Psoas muscle (tissue), 8 donors: ENCODE data around the gene APEH. TPM values are rescaled to one million over a fixed set of nuclear protein-coding genes. Genes with fewer than 3 reads are reported as not detected.
"Not testable (repeated sequence)": the region's sequence is repeated elsewhere in the genome, so short reads cannot be mapped to it uniquely, and the experiment has no call there.

Experiments
- ATAC-seq, 4 donors: fragments of 200-7000 bp; cut with Tn5 transposase; one replicate each; pipeline ENCODE4 v1.9.1; 2020; ENCODE audit warnings: moderate library complexity in 3 of 4, mild to moderate bottlenecking in 2 of 4
- DNase-seq, 2 donors: peaks; one replicate each; pipeline ENCODE4 v3.0.0-alpha.2; 2020
- H3K27ac ChIP-seq: fragments of 200-600 bp; one replicate; pipeline ENCODE4 v1.8.0; 2022
- H3K27me3 ChIP-seq, 3 donors: fragments of 200-600 bp in 1 of 3; one replicate each; pipeline versions ENCODE4 v1.6.1 to v1.8.0; 2013 to 2022; ENCODE audit warnings: low read length in 2 of 3, mild to moderate bottlenecking in 2 of 3, moderate library complexity in 1 of 3; ENCODE audit not compliant: insufficient read depth in 3 of 3
- H3K36me3 ChIP-seq, 2 donors: fragments of 200-600 bp in 1 of 2; one replicate each; pipeline versions ENCODE4 v1.6.1 to v1.8.0; 2013 to 2022; ENCODE audit warnings: low read depth in 1 of 2, mild to moderate bottlenecking in 1 of 2, moderate library complexity in 1 of 2; ENCODE audit not compliant: insufficient read depth in 1 of 2
- H3K4me1 ChIP-seq: fragments of 200-600 bp; one replicate; pipeline ENCODE4 v1.8.0; 2022
- H3K4me3 ChIP-seq: fragments of 200-600 bp; one replicate; pipeline ENCODE4 v1.8.0; 2022; ENCODE audit warnings: mild to moderate bottlenecking
- H3K9me3 ChIP-seq: fragments of 200-600 bp; one replicate; pipeline ENCODE4 v1.8.0; 2022
- WGBS, 3 donors: extraction: QIAGEN DNeasy Blood & Tissue Kit; methylation state at CpG; one replicate each; pipeline versions ENCODE4 v1.1.6 to v1.1.7; 2013; 5-methylcytosine and 5-hydroxymethylcytosine counted together
- intact Hi-C, 2 donors: fragments of 100-400 bp; cut with DNase I; formaldehyde crosslinking; loops; one replicate each; pipeline versions ENCODE4 v1.11.0 to v1.14.2; 2022
- polyA plus RNA-seq, 3 donors: library from polyadenylated mRNA; stranded (reverse); fragments of 200-250 nt; gene quantifications; one replicate each; pipeline ENCODE4 v1.2.3, GENCODE V29; 2013
- total RNA-seq, 4 donors: library from RNA; stranded (reverse); fragmentation: NEBNext Ultra II Directional in 2 of 4; extraction: Animal tissue kit (Norgen Biotek cat#: 25700) in 2 of 4; gene quantifications; one replicate each; pipeline versions ENCODE4 v1.2.1 to v1.2.4, GENCODE V29; 2021 to 2023
- TF ChIP-seq, protein P1 (sequence below): fragments of 200-600 bp; IDR thresholded peaks from one replicate; pipeline ENCODE4 v1.8.0; 2022; ENCODE audit warnings: antibody characterized with exemption
- donor health status: healthy with polysubstance abuse.
- donor health status: DM: no; HTN: no; CAD: no; lungs with moderate emphysema.
- donor health status: Bipolar disorder and iron deficiency.
- donor health status: healthy.
- donor health status: DM: yes; HTN: yes; CAD: no.
- donor health status: DM: no; HTN: no; CAD: no.
- donor health status: DM: no; HTN: no; CAD: no.
- donor health status: DM: yes; HTN: yes; CAD: no.

The APEH gene
- total and polyA plus RNA-seq, 7 donors: 70.8 to 189 (median 115) TPM

DNA sequence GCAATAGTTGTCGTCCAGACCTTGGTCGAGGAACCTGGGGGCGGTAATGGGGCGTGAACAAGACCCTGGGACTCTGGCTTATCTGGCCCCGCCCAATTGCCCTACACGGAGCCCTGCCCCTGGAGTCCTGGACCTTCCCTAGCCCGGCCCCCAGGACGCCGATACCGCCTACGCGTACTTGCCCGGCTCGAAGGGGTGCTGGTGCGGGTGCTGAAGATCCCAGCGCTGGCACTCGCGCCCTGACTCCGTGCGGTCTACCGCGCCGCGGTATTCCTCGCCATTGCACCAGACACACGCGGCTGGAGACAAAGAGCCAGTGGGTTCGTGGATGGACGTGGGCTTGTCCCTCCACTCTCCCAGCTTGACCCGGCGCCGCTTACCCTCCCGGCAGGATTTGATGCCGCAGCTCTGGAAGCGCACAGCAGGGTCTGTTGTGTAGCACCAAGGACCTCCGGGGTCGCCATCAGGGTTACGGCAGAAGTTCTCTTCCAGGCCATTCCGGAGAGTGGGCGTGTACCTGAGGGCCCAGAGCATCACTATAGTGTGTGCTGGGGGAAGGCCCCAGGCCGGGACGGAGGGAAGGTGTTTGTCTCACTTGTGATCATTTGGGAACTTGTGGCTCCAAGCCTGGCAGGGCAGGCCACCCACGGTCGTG, 12.7 kb downstream of the APEH start:
- H3K27ac ChIP-seq, H3K9me3 ChIP-seq, intact Hi-C loops, H3K27me3 ChIP-seq: not testable (repeated sequence)
- DNase-seq: peak in 1 of 2 donors; percentile 57
- H3K36me3 ChIP-seq: peaks cover 3 to 33% of the 10 kb centered on the region in 2 donors
- H3K4me3 ChIP-seq: peak overlapping the region; percentile 52
- WGBS, 3 donors: 12 to 15% (median 12%) methylated on average over 36 to 44 of the region's 44 CpGs
- peaks cover 25% of the 10 kb centered on the region for H3K4me1 ChIP-seq
- ATAC-seq: peak; percentile 23 to 43 (median 32)

DNA sequence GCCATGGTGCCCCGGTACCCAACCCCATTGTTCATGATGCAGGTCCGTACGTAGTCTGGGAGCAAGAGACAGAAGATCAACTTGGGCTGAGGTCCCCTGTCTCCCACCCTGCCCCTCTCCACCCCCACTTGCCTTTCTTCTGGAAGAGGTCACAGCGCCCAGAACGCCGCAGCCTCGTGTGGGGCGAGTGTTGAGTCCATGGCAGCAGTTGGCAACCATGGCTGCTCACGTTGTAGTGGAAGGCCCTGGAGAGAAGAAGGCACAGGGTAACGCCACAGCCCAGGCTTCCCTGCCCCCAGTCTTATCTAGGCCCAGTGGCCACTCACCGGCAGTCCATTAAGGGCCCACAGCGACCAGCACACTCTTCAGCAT, 13.3 kb downstream of the APEH start:
- H3K27ac ChIP-seq, DNase-seq, H3K9me3 ChIP-seq, H3K4me3 ChIP-seq, ATAC-seq, intact Hi-C loops, H3K27me3 ChIP-seq: not testable (repeated sequence)
- peaks cover 0 to 29% of the 10 kb centered on the region in 2 donors for H3K36me3 ChIP-seq
- peaks cover 30% of the 10 kb centered on the region for H3K4me1 ChIP-seq
- WGBS, 3 donors: 69 to 83% (median 73%) methylated on average over 12 of the region's 12 CpGs

GRCh38 chr3:49688338-49689045, 14.3 kb downstream of the APEH start:
- peaks cover 40% of the 10 kb centered on the region for H3K4me1 ChIP-seq
- ATAC-seq: peak; percentile 10 to 26 (median 16)
- H3K36me3 ChIP-seq: peaks cover 0 to 18% of the 10 kb centered on the region in 2 donors
- intact Hi-C loops, H3K27me3 ChIP-seq, H3K9me3 ChIP-seq, DNase-seq: not testable (repeated sequence)
- peak overlapping the region; percentile 96 for H3K27ac ChIP-seq
- 51 to 73% (median 72%) methylated on average over 7 of the region's 7 CpGs for WGBS, 3 donors
- H3K4me3 ChIP-seq: peak overlapping the region; percentile 98

GRCh38 chr3:49689046-49689907, 15.1 kb downstream of the APEH start, which contains the start of the genes MST1 and RNF123:
Gene MST1, minus strand, starts transcription at chr3:49689474. Its CDS starts 783 bp downstream, at chr3:49688691.
Gene RNF123, plus strand, starts transcription at chr3:49689557. Its CDS starts 1,609 bp downstream, at chr3:49691166.
- intact Hi-C loops: no loop called here
- TF ChIP-seq, protein P1, sequence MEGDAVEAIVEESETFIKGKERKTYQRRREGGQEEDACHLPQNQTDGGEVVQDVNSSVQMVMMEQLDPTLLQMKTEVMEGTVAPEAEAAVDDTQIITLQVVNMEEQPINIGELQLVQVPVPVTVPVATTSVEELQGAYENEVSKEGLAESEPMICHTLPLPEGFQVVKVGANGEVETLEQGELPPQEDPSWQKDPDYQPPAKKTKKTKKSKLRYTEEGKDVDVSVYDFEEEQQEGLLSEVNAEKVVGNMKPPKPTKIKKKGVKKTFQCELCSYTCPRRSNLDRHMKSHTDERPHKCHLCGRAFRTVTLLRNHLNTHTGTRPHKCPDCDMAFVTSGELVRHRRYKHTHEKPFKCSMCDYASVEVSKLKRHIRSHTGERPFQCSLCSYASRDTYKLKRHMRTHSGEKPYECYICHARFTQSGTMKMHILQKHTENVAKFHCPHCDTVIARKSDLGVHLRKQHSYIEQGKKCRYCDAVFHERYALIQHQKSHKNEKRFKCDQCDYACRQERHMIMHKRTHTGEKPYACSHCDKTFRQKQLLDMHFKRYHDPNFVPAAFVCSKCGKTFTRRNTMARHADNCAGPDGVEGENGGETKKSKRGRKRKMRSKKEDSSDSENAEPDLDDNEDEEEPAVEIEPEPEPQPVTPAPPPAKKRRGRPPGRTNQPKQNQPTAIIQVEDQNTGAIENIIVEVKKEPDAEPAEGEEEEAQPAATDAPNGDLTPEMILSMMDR: peak; percentile 37
- DNase-seq: peak; percentile 93 to 97
- no peaks in the 10 kb centered on the region for H3K27me3 ChIP-seq
- no peaks in the 10 kb centered on the region for H3K9me3 ChIP-seq
- peak within 1 kb of the TSS; percentile 96 for H3K27ac ChIP-seq
- peak within 1 kb of the TSS; percentile 98 for H3K4me3 ChIP-seq
- 3 to 6% (median 3%) methylated on average over 44 to 66 of the region's 66 CpGs for WGBS, 3 donors
- ATAC-seq: peak; percentile 82 to 89 (median 84)
- peaks cover 0 to 12% of the 10 kb centered on the region in 2 donors for H3K36me3 ChIP-seq
- H3K4me1 ChIP-seq: peaks cover 48% of the 10 kb centered on the region

DNA sequence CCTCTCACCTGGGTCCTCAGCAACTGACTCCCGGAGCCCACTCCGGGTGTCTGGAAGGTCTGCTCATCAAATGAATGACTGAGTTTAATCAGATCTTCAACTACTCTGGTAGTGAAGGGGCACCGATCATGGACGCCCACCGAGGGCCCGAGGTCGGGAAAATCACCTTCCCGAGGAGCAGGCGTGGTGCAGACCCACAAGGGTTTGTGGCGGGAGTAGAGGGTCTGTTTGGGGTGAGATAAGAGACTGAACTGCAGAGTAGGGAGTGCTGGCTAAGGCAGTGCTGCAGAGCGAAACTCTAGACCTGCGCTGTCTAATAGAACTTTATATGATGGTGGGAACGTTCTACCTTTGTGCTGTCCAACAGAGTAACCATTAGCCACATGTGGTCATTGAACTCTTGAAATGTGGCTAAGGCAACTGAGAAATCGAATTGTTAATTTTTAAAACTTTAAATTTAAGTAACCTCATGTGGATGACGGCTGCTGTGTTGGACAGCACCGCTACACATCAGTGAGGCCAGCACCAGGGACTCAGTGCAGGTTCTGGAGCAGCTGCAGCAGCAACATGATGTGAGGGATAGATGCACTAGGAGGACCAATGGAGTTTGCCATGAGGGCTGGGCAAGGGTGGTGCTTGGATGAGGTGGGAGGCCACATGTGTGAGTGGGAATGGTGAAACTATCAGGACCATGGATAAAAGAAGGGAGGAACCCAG, 15.9 kb downstream of the APEH start:
- peaks cover 52% of the 10 kb centered on the region for H3K4me1 ChIP-seq
- ATAC-seq, H3K36me3 ChIP-seq, intact Hi-C loops, DNase-seq, H3K9me3 ChIP-seq, H3K27me3 ChIP-seq: not testable (repeated sequence)
- 4 to 6% (median 5%) methylated on average over 16 of the region's 16 CpGs for WGBS, 3 donors
- peak overlapping the region; percentile 96 for H3K27ac ChIP-seq
- peak overlapping the region; percentile 98 for H3K4me3 ChIP-seq

DNA sequence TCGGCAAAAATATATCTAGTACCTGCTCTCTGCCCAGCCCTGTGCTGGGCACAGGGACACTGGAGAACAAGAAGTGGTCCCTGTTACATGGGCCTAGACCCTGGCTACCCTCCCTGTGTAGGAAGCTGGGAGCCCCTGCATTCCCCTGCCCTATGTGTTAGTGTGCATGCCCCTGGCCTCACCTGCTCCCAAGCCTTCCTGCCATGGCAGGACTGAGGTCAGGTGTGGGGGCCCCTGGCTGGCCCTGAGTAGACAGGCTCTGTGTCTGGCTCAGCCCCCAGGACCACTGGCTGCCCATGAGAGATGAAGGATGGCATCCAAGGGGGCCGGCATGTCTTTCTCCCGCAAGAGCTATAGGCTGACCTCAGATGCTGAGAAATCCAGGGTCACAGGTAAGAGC, 16.7 kb downstream of the APEH start:
- H3K27me3 ChIP-seq, H3K36me3 ChIP-seq, ATAC-seq, intact Hi-C loops, H3K9me3 ChIP-seq, DNase-seq: not testable (repeated sequence)
- 70 to 96% (median 73%) methylated on average over 3 of the region's 3 CpGs for WGBS, 3 donors
- Histone ChIP-seq H3K27ac (peak overlapping the region; percentile 53), H3K4me3 (peak overlapping the region; percentile 98), H3K4me1 (peaks cover 57% of the 10 kb centered on the region)

GRCh38 chr3:49691481-49691880, 17.3 kb downstream of the APEH start:
- H3K9me3 ChIP-seq, ATAC-seq, intact Hi-C loops, H3K36me3 ChIP-seq, DNase-seq, H3K27me3 ChIP-seq: not testable (repeated sequence)
- 70 to 83% (median 75%) methylated on average over 3 of the region's 3 CpGs for WGBS, 3 donors
- Histone ChIP-seq H3K27ac (peak overlapping the region; percentile 9), H3K4me1 (peaks cover 57% of the 10 kb centered on the region), H3K4me3 (peak overlapping the region; percentile 98)
